Testis (tissue), 3 donors: Measurements from ENCODE around the gene ANKRD13D. TPM values are rescaled to one million over a fixed set of nuclear protein-coding genes. Genes with fewer than 3 reads are reported as not detected.

Experiments
- DNase-seq: peaks from one replicate; pipeline ENCODE4 v3.0.0-alpha.2; 2019
- H3K27ac ChIP-seq, 2 donors: fragments of 200-600 bp; sonication (generic); one replicate each; pipeline ENCODE4 v1.5.1; 2019
- H3K27me3 ChIP-seq: fragments of 200-600 bp; sonication (generic); one replicate; pipeline ENCODE4 v1.5.1; 2019
- H3K36me3 ChIP-seq: fragments of 200-600 bp; sonication (generic); one replicate; pipeline ENCODE4 v1.5.1; 2017; ENCODE audit warnings: low read depth; ENCODE audit errors: missing control alignments
- H3K4me1 ChIP-seq: fragments of 200-600 bp; sonication (generic); one replicate; pipeline ENCODE4 v1.5.1; 2019
- H3K4me3 ChIP-seq, 2 donors: fragments of 200-600 bp; sonication (generic); one replicate each; pipeline ENCODE4 v1.5.1; 2017 to 2019
- H3K9me3 ChIP-seq: fragments of 200-600 bp; sonication (generic); one replicate; pipeline ENCODE4 v1.5.1; 2017
- POLR2A ChIP-seq: fragments of 450-650 bp; IDR thresholded peaks from one replicate; pipeline ENCODE4 v1.6.1; 2017; ENCODE audit warnings: antibody characterized with exemption, mild to moderate bottlenecking, moderate library complexity
- WGBS, 2 donors: methylation state at CpG; one replicate each; pipeline ENCODE4 v1.1.5; 2018; 5-methylcytosine and 5-hydroxymethylcytosine counted together
- intact Hi-C: fragments of 100-400 bp; cut with DNase I; formaldehyde crosslinking; loops from one replicate; pipeline ENCODE4 v1.15.1; 2023; ENCODE audit warnings: low total_unique reads
- polyA plus RNA-seq: library from polyadenylated mRNA; stranded (reverse); fragments of 350-450 nt; fragmentation: Illumina TruSeq; extraction: RNeasy Lipid Tissue Mini Kit (QIAGEN cat#74804); gene quantifications from one replicate; pipeline ENCODE4 v1.2.3, GENCODE V29; 2014; ENCODE audit warnings: low read depth, low replicate concordance; ENCODE audit not compliant: insufficient read depth
- total RNA-seq, 2 donors: library from RNA; depleted of rRNA; stranded (reverse); fragments of >200 nt; gene quantifications; one replicate each; pipeline ENCODE4 v1.2.3, GENCODE V29; 2016
- TF ChIP-seq, protein P1 (sequence below), 3 experiments: fragments of 450-650 bp in 2 of 3; fragments of 200-600 bp in 1 of 3; sonication (generic) in 1 of 3; IDR thresholded peaks; one replicate each; pipeline ENCODE4 v1.5.1; 2016 to 2019; ENCODE audit warnings: antibody characterized with exemption in 3 of 3, mild to moderate bottlenecking in 2 of 3, moderate library complexity in 1 of 3

ANKRD13D gene
- total and polyA plus RNA-seq, 3 donors from 2014 or later = 32.8 to 73.3 (median 66.2) TPM

DNA sequence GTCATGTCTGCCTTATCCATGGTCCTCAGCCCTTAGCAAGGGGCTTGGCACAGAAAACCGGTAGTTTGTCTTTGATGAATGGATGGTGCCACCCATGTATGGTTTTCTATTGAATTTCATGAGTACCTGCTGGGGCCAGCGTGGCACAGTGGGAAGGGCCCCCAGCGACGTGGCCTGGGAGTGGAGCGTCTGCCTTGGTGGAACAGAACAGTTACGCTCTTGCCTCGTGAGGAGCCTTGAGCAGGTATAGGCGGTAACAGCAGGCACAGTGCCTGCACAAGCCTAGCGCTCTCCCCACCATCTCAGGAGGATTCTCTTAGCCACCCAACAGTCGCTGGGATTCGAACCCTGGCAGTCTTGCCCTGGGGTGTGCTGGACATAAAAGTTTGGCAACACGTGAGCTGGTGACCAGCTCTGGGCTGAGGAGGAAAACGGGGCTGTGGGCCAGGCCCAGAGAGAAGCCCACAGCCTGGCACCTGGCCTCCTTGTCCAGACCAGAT is 11.2 kb downstream of the ANKRD13D start:
- H3K27me3 ChIP-seq = no peaks in the 10 kb centered on the region
- no peak overlapping the region for H3K4me3 ChIP-seq
- H3K4me1 ChIP-seq = peaks cover 20% of the 10 kb centered on the region
- no peaks in the 10 kb centered on the region for H3K36me3 ChIP-seq
- no peak for DNase-seq
- no peaks in the 10 kb centered on the region for H3K9me3 ChIP-seq
- TF ChIP-seq, protein P1, sequence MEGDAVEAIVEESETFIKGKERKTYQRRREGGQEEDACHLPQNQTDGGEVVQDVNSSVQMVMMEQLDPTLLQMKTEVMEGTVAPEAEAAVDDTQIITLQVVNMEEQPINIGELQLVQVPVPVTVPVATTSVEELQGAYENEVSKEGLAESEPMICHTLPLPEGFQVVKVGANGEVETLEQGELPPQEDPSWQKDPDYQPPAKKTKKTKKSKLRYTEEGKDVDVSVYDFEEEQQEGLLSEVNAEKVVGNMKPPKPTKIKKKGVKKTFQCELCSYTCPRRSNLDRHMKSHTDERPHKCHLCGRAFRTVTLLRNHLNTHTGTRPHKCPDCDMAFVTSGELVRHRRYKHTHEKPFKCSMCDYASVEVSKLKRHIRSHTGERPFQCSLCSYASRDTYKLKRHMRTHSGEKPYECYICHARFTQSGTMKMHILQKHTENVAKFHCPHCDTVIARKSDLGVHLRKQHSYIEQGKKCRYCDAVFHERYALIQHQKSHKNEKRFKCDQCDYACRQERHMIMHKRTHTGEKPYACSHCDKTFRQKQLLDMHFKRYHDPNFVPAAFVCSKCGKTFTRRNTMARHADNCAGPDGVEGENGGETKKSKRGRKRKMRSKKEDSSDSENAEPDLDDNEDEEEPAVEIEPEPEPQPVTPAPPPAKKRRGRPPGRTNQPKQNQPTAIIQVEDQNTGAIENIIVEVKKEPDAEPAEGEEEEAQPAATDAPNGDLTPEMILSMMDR (IDR thresholded peaks at IDR 0.05) = no peak
- TF ChIP-seq POLR2A = no peak
- WGBS, 2 donors = 97 to 100% methylated on average over 1 to 13 of the region's 13 CpGs
- intact Hi-C loops = no loop called here
- no peak overlapping the region for H3K27ac ChIP-seq

DNA sequence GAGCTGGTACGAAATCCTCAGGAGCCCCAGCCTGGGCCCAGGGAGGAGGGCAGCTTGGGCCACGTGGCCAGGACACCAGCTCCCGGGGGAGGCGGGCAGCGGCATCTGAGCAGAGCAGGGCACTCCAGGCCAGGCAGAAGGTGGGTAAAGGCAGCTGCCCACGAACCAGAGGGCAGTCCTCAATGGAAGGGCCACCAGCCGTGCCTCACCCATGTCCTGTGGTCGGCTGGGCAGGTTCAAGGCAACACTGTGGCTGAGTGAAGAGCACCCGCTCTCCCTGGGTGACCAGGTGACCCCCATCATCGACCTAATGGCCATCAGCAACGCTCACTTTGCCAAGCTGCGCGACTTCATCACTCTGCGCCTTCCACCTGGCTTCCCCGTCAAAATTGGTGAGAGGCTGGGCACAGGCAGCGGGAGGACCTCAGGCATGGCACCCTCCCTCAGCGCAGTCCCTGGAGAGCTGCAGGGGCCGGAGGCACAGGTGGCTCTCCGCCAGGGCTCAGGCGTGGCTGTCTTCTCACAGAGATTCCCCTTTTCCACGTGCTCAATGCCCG is 11.7 kb downstream of the ANKRD13D start:
- DNase-seq = no peak
- no peaks in the 10 kb centered on the region for H3K9me3 ChIP-seq
- TF ChIP-seq, protein P1 (IDR thresholded peaks at IDR 0.05) = no peak
- no peak for TF ChIP-seq POLR2A
- no peak overlapping the region for H3K4me3 ChIP-seq
- 89 to 94% methylated on average over 16 to 22 of the region's 22 CpGs for WGBS, 2 donors
- intact Hi-C loops = no loop called here
- peaks cover 20% of the 10 kb centered on the region for H3K4me1 ChIP-seq
- H3K36me3 ChIP-seq = no peaks in the 10 kb centered on the region
- no peak overlapping the region for H3K27ac ChIP-seq
- no peaks in the 10 kb centered on the region for H3K27me3 ChIP-seq

DNA sequence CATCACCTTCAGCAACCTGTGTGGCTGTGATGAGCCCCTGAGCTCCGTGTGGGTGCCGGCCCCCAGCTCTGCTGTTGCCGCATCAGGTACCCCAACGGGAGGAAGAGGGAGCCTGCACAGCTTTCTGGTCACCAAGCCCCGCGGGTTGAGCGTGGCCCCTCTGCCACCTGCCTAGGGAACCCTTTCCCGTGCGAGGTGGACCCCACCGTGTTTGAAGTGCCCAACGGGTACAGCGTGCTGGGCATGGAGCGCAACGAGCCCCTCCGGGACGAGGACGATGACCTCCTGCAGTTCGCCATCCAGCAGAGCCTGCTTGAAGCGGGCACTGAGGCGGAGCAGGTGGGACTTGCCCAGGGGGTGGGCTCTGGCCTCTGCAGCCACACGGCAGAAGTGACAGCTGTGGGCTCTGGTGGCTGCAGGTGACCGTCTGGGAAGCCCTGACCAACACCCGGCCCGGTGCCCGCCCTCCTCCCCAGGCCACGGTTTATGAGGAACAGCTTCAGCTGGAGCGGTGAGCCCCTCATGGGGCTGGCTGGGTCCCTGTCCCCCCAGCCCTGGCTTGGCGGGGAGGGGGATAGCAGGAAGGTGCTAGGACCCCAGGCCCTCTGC is 12.3 kb downstream of the ANKRD13D start:
- 90 to 96% methylated on average over 16 to 28 of the region's 28 CpGs for WGBS, 2 donors
- Histone ChIP-seq H3K27me3 (no peaks in the 10 kb centered on the region), H3K9me3 (no peaks in the 10 kb centered on the region), H3K4me1 (peaks cover 20% of the 10 kb centered on the region), H3K36me3 (no peaks in the 10 kb centered on the region), H3K4me3 (no peak overlapping the region), H3K27ac (no peak overlapping the region)
- no peak for DNase-seq
- TF ChIP-seq POLR2A = no peak
- TF ChIP-seq, protein P1 (IDR thresholded peaks at IDR 0.05) = no peak
- intact Hi-C loops = no loop called here

DNA sequence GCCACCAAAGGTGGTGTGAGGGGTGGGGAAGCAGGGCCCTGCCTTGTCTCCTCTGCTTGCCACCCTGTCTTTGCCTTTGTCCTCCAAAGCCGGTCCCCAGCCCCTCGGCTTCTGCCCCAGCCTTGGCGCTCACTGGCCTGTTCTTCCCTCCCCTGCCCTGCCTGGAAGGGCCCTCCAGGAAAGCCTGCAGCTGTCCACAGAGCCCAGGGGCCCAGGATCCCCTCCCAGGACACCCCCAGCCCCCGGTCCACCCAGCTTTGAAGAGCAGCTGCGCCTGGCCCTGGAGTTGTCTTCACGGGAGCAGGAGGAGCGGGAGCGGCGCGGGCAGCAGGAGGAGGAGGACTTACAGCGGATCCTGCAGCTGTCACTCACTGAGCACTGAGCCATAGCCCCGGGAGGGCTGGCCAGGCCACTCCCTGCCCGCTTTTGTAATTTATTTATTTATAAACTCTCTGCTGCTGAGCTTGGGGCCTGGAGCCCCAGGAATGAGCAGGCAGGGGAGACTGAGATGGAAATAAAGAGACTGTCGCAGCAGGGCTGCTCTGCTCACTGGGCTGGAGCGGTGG is 12.9 kb downstream of the ANKRD13D start:
- Histone ChIP-seq H3K4me1 (peaks cover 20% of the 10 kb centered on the region), H3K9me3 (no peaks in the 10 kb centered on the region), H3K4me3 (no peak overlapping the region), H3K27ac (no peak overlapping the region), H3K27me3 (no peaks in the 10 kb centered on the region), H3K36me3 (no peaks in the 10 kb centered on the region)
- 68 to 81% methylated on average over 13 to 15 of the region's 15 CpGs for WGBS, 2 donors
- DNase-seq = no peak
- intact Hi-C loops = no loop called here
- TF ChIP-seq, protein P1 (IDR thresholded peaks at IDR 0.05) = no peak
- TF ChIP-seq POLR2A = no peak
